IMR-90 (cell line): ENCODE data around the gene ZNF775. TPM values are rescaled to one million over a fixed set of nuclear protein-coding genes. Genes with fewer than 3 reads are reported as not detected.

Experiments
- ATAC-seq: fragments of 200-7000 bp; cut with Tn5 transposase; 2 replicates; pipeline ENCODE4 v1.9.1; 2020; ENCODE audit warnings: low read depth, mild to moderate bottlenecking, moderate library complexity
- BruUV-seq: library from RNA; stranded (reverse); fragments of 400-500 nt; replicated peaks from 2 replicates; lab custom pipeline; 2021; lab: Mats Ljungman, UMichigan
- CTCF ChIA-PET: fragments of 300-600 bp; formaldehyde crosslinking; extraction: SDS; loops from one replicate; lab custom pipeline; 2021; ENCODE audit warnings: antibody characterized with exemption; lab: Yijun Ruan, JAX
- POLR2A ChIA-PET: fragments of 300-600 bp; sonication (Branson Sonifier 250); formaldehyde crosslinking; loops from one replicate; lab custom pipeline; 2022; ENCODE audit warnings: antibody characterized with exemption; ENCODE audit not compliant: unreplicated experiment; lab: Charles Lee
- DNase-seq: peaks from one replicate; pipeline ENCODE4 v3.0.0; 2013
- H2AFZ ChIP-seq: replicated peaks from 2 replicates; pipeline ENCODE3; 2013; ENCODE audit warnings: low read length, mild to moderate bottlenecking; ENCODE audit not compliant: poor library complexity
- H2AK5ac ChIP-seq: 2 replicates; pipeline ENCODE4 v1.6.1; 2013; ENCODE audit warnings: low read depth, low read length, inconsistent platforms
- H2AK9ac ChIP-seq: replicated peaks from 2 replicates; pipeline ENCODE3; 2013; ENCODE audit warnings: mild to moderate bottlenecking, low read depth, low read length, moderate library complexity; ENCODE audit not compliant: poor library complexity
- H2BK120ac ChIP-seq: 2 replicates; pipeline ENCODE4 v1.6.1; 2013; ENCODE audit warnings: low read depth, low read length, inconsistent platforms
- H2BK15ac ChIP-seq: 3 replicates; pipeline ENCODE4 v1.6.1; 2013; ENCODE audit warnings: low read depth, low read length, inconsistent platforms
- H2BK20ac ChIP-seq: 2 replicates; pipeline ENCODE4 v1.6.1; 2013; ENCODE audit warnings: low read depth, mild to moderate bottlenecking, inconsistent platforms, low read length, moderate library complexity
- H2BK5ac ChIP-seq: 2 replicates; pipeline ENCODE4 v1.6.1; 2013; ENCODE audit warnings: mild to moderate bottlenecking, low read depth, low read length, inconsistent platforms; ENCODE audit not compliant: poor library complexity, severe bottlenecking
- H3K14ac ChIP-seq: replicated peaks from 2 replicates; pipeline ENCODE4 v1.6.1; 2013; ENCODE audit warnings: low read depth, low read length, inconsistent platforms
- H3K18ac ChIP-seq: 2 replicates; pipeline ENCODE4 v1.6.1; 2013; ENCODE audit warnings: low read depth, low read length, control low read depth
- H3K23ac ChIP-seq: 2 replicates; pipeline ENCODE4 v1.6.1; 2013; ENCODE audit warnings: low read depth, low read length, inconsistent platforms
- H3K27ac ChIP-seq: 2 replicates; pipeline ENCODE4 v1.5.1; 2013; ENCODE audit warnings: mild to moderate bottlenecking, control low read depth, low read length; ENCODE audit not compliant: insufficient read depth
- H3K27me3 ChIP-seq: 2 replicates; pipeline ENCODE4 v1.6.1; 2013; ENCODE audit warnings: low read length; ENCODE audit not compliant: control insufficient read depth, insufficient read depth
- H3K36me3 ChIP-seq: 2 replicates; pipeline ENCODE4 v1.6.1; 2013; ENCODE audit warnings: low read length, mixed read lengths; ENCODE audit not compliant: control insufficient read depth, insufficient read depth
- H3K4ac ChIP-seq: 2 replicates; pipeline ENCODE4 v1.6.1; 2013; ENCODE audit warnings: low read depth, low read length, inconsistent platforms
- H3K4me1 ChIP-seq: 2 replicates; pipeline ENCODE4 v1.6.1; 2013; ENCODE audit warnings: low read length, mixed read lengths; ENCODE audit not compliant: control insufficient read depth, insufficient read depth
- H3K4me2 ChIP-seq: 2 replicates; pipeline ENCODE4 v1.6.1; 2013; ENCODE audit warnings: low read depth, mild to moderate bottlenecking, control low read depth, low read length, moderate library complexity
- H3K4me3 ChIP-seq: 2 replicates; pipeline ENCODE4 v1.5.1; 2013; ENCODE audit warnings: low read depth, mild to moderate bottlenecking, control low read depth, low read length, moderate library complexity; ENCODE audit not compliant: insufficient read depth
- H3K56ac ChIP-seq: 2 replicates; pipeline ENCODE4 v1.6.1; 2013; ENCODE audit warnings: low read length, inconsistent platforms; ENCODE audit not compliant: insufficient read depth; ENCODE audit errors: extremely low read depth
- H3K79me1 ChIP-seq, 2 experiments: 2 replicates each; pipeline ENCODE4 v1.6.1; 2013; ENCODE audit warnings: low read length in 2 of 2, inconsistent platforms in 1 of 2, low read depth in 1 of 2
- H3K9ac ChIP-seq: 2 replicates; pipeline ENCODE4 v1.6.1; 2013; ENCODE audit warnings: low read depth, low read length, control low read depth
- H3K9me1 ChIP-seq: 2 replicates; pipeline ENCODE4 v1.6.1; 2013; ENCODE audit warnings: low read length, inconsistent platforms; ENCODE audit not compliant: insufficient read depth
- H3K9me3 ChIP-seq: 2 replicates; pipeline ENCODE4 v1.6.1; 2013; ENCODE audit warnings: low read length; ENCODE audit not compliant: control insufficient read depth, insufficient read depth
- H4K20me1 ChIP-seq: 2 replicates; pipeline ENCODE4 v1.6.1; 2013; ENCODE audit warnings: low read length, inconsistent platforms; ENCODE audit not compliant: insufficient read depth
- H4K5ac ChIP-seq: 2 replicates; pipeline ENCODE4 v1.6.1; 2013; ENCODE audit warnings: mild to moderate bottlenecking, low read depth, low read length, control low read depth
- H4K8ac ChIP-seq, 2 experiments: 2 replicates each; pipeline ENCODE4 v1.6.1; 2013; ENCODE audit warnings: low read depth in 2 of 2, low read length in 2 of 2, control low read depth in 1 of 2, inconsistent platforms in 1 of 2
- H4K91ac ChIP-seq: 2 replicates; pipeline ENCODE4 v1.6.1; 2013; ENCODE audit warnings: low read depth, low read length, inconsistent platforms; ENCODE audit not compliant: insufficient read depth
- BHLHE40 ChIP-seq: fragments of 150-350 bp; IDR thresholded peaks from 2 replicates; pipeline ENCODE4 v1.6.1; 2016; ENCODE audit warnings: mild to moderate bottlenecking, low read depth, low read length
- CEBPB ChIP-seq: IDR thresholded peaks from 2 replicates; pipeline ENCODE4 v1.6.1; 2012; ENCODE audit warnings: low read depth, low read length, improper control_type of control experiment
- ELK1 ChIP-seq: fragments of 150-350 bp; IDR thresholded peaks from 2 replicates; pipeline ENCODE4 v1.6.1; 2016; ENCODE audit warnings: low read depth, mild to moderate bottlenecking, low read length, moderate library complexity, borderline replicate concordance
- FOS ChIP-seq: fragments of 150-350 bp; IDR thresholded peaks from 2 replicates; pipeline ENCODE4 v1.6.1; 2016; ENCODE audit warnings: low read depth, low read length
- MAFK ChIP-seq: IDR thresholded peaks from 2 replicates; pipeline ENCODE4 v1.6.1; 2012; ENCODE audit warnings: low read depth, low read length, improper control_type of control experiment
- MAZ ChIP-seq: IDR thresholded peaks from 2 replicates; pipeline ENCODE4 v1.6.1; 2012; ENCODE audit warnings: low read depth, mild to moderate bottlenecking, low read length, improper control_type of control experiment, moderate library complexity, borderline replicate concordance
- NFE2L2 ChIP-seq: fragments of 150-350 bp; IDR thresholded peaks from 2 replicates; pipeline ENCODE4 v1.6.1; 2016; ENCODE audit warnings: low read depth, mild to moderate bottlenecking, low read length
- POLR2A ChIP-seq: IDR thresholded peaks from 2 replicates; pipeline ENCODE4 v1.6.1; 2012; ENCODE audit warnings: mild to moderate bottlenecking, low read depth, low read length
- RAD21 ChIP-seq: IDR thresholded peaks from 2 replicates; pipeline ENCODE4 v1.6.1; 2012; ENCODE audit warnings: low read length, improper control_type of control experiment
- RCOR1 ChIP-seq: IDR thresholded peaks from 2 replicates; pipeline ENCODE4 v1.6.1; 2012; ENCODE audit warnings: mild to moderate bottlenecking, low read length, improper control_type of control experiment; ENCODE audit not compliant: insufficient replicate concordance
- RFX5 ChIP-seq: IDR thresholded peaks from 2 replicates; pipeline ENCODE4 v1.8.0; 2012; ENCODE audit warnings: low read depth, mild to moderate bottlenecking, low read length, moderate library complexity
- SMC3 ChIP-seq: fragments of 150-350 bp; IDR thresholded peaks from 2 replicates; pipeline ENCODE4 v1.6.1; 2016; ENCODE audit warnings: low read depth, mild to moderate bottlenecking, antibody characterized with exemption, low read length, moderate library complexity
- USF2 ChIP-seq: fragments of 150-350 bp; IDR thresholded peaks from 2 replicates; pipeline ENCODE4 v1.6.1; 2017; ENCODE audit warnings: mild to moderate bottlenecking, antibody characterized with exemption, low read length, low read depth
- WGBS, 2 experiments: methylation state at CpG; one replicate each; pipeline versions ENCODE4 v1.1.5 to v1.1.7; 2013; ENCODE audit warnings: missing lambda C conversion rate in 2 of 2; ENCODE audit not compliant: insufficient read length in 1 of 2; ENCODE audit errors: extremely low coverage in 2 of 2; 5-methylcytosine and 5-hydroxymethylcytosine counted together
- dilution Hi-C: fragments of 300-500 bp; cut with HindIII; formaldehyde crosslinking; loops from one replicate; pipeline ENCODE4 v1.14.3; 2018; ENCODE audit warnings: low sequenced_read_pairs; ENCODE audit not compliant: unreplicated experiment
- in situ Hi-C: fragments of 300-500 bp; cut with MboI; formaldehyde crosslinking; loops from 3 replicates; pipeline ENCODE4 v1.14.3; 2019; ENCODE audit warnings: low sequenced_read_pairs, inconsistent platforms, mixed read lengths
- intact Hi-C: fragments of 100-400 bp; cut with micrococcal nuclease; formaldehyde crosslinking; loops from 2 replicates; pipeline ENCODE4 v1.10.0; 2022
- polyA plus RNA-seq, 3 experiments: library from polyadenylated mRNA; depleted of rRNA; stranded (reverse); fragments of >200 nt; gene quantifications; 2 replicates each; pipeline ENCODE4 v1.2.3, GENCODE V29; 2012; ENCODE audit warnings: low replicate concordance in 1 of 3
- total RNA-seq: library from RNA; depleted of rRNA; stranded (reverse); fragments of >200 nt; gene quantifications from 2 replicates; pipeline ENCODE4 v1.2.3, GENCODE V29; 2012
- TF ChIP-seq, protein P1 (sequence below): conservative IDR thresholded peaks from 2 replicates; pipeline ENCODE4 v1.5.1; 2012; ENCODE audit warnings: mild to moderate bottlenecking, low read depth, low read length, improper control_type of control experiment

Gene ZNF775
- total and polyA plus RNA-seq, 2 of the 4 experiments (the other 2 are of a cell fraction) = 1.4 to 2.6 TPM

DNA sequence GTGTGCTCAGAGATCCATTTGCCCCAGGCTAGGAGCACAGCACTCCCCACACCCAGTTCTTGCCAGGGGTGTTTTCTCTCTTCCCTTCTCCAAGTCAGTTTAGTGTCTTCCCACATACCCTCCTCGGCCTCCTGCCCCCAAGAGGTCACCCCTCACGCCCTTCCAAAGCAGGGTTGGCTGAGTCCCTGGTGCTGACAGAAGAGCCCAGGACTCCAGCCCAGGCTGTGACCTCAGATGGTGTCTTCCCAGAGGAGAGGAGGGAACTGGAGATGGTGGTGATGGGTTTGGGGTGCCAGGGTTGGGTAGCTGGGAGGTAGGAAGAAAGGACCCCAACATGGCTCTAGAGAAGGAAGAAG is 19.8 kb downstream of the ZNF775 start:
- H2BK5ac ChIP-seq = no peak overlapping the region
- H3K27ac ChIP-seq = no peak overlapping the region
- intact Hi-C loops = no loop called here
- TF ChIP-seq RAD21 (no peak), RCOR1 (no peak), NFE2L2 (no peak), RFX5 (no peak), FOS (no peak), POLR2A (no peak), BHLHE40 (no peak), ELK1 (no peak), CEBPB (no peak), MAFK (no peak), MAZ (no peak), USF2 (no peak), SMC3 (no peak)
- TF ChIP-seq, protein P1, sequence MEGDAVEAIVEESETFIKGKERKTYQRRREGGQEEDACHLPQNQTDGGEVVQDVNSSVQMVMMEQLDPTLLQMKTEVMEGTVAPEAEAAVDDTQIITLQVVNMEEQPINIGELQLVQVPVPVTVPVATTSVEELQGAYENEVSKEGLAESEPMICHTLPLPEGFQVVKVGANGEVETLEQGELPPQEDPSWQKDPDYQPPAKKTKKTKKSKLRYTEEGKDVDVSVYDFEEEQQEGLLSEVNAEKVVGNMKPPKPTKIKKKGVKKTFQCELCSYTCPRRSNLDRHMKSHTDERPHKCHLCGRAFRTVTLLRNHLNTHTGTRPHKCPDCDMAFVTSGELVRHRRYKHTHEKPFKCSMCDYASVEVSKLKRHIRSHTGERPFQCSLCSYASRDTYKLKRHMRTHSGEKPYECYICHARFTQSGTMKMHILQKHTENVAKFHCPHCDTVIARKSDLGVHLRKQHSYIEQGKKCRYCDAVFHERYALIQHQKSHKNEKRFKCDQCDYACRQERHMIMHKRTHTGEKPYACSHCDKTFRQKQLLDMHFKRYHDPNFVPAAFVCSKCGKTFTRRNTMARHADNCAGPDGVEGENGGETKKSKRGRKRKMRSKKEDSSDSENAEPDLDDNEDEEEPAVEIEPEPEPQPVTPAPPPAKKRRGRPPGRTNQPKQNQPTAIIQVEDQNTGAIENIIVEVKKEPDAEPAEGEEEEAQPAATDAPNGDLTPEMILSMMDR = no peak
- no peak overlapping the region for H4K91ac ChIP-seq
- H2BK120ac ChIP-seq = no peak overlapping the region
- dilution Hi-C loops = no loop called here
- no peak overlapping the region for H3K9ac ChIP-seq
- no peak overlapping the region for H2AFZ ChIP-seq
- peaks cover 9% of the 10 kb centered on the region for H3K4me1 ChIP-seq
- in situ Hi-C loops = no loop called here
- no peak overlapping the region for H3K4ac ChIP-seq
- H4K5ac ChIP-seq = no peak overlapping the region
- no peak for ATAC-seq
- H3K9me3 ChIP-seq = no peaks in the 10 kb centered on the region
- H3K18ac ChIP-seq = no peak overlapping the region
- H3K4me3 ChIP-seq = no peak overlapping the region
- no peak overlapping the region for H3K14ac ChIP-seq
- peaks cover 22% of the 10 kb centered on the region; the same call in 1 of the 2 replicates for H3K36me3 ChIP-seq
- H4K8ac ChIP-seq = no peak overlapping the region
- no peaks in the 10 kb centered on the region for H3K27me3 ChIP-seq
- no peak overlapping the region for H2BK20ac ChIP-seq
- H4K20me1 ChIP-seq = no peaks in the 10 kb centered on the region
- peaks cover 6 to 17% of the 10 kb centered on the region in 2 experiments; a peak in 1 of 4 replicates for H3K79me1 ChIP-seq
- H2AK5ac ChIP-seq = no peak overlapping the region
- BruUV-seq = no TSS peak
- ChIA-PET POLR2A (no interaction called here), CTCF (no interaction called here)
- no CpG with 5 or more reads among the region's 2 CpGs for WGBS, 2 experiments
- H3K56ac ChIP-seq = no peak overlapping the region
- no peak overlapping the region for H3K23ac ChIP-seq
- H3K4me2 ChIP-seq = no peak overlapping the region
- no peak for DNase-seq
- H2AK9ac ChIP-seq = no peak overlapping the region
- 0 out of 2 replicates have a peak, but pooled peaks cover 1% of the 10 kb centered on the region for H3K9me1 ChIP-seq
- H2BK15ac ChIP-seq = no peak overlapping the region
